DOHH2 (cell line): ENCODE results near the gene PRR14L.

Source experiments
- CTCF ChIP-seq: fragments of 200-600 bp; sonication (generic); IDR thresholded peaks from one replicate; pipeline ENCODE4 v1.5.1; 2014; ENCODE audit warnings: antibody characterized with exemption, mild to moderate bottlenecking, low read depth, low read length; ENCODE audit not compliant: poor library complexity, severe bottlenecking
- EZH2phosphoT487 ChIP-seq: fragments of 200-600 bp; sonication (generic); IDR thresholded peaks from 2 replicates; pipeline ENCODE4 v1.6.1; 2017; ENCODE audit warnings: borderline replicate concordance, mild to moderate bottlenecking, antibody characterized with exemption, low read length, moderate library complexity, mixed read lengths

DNA sequence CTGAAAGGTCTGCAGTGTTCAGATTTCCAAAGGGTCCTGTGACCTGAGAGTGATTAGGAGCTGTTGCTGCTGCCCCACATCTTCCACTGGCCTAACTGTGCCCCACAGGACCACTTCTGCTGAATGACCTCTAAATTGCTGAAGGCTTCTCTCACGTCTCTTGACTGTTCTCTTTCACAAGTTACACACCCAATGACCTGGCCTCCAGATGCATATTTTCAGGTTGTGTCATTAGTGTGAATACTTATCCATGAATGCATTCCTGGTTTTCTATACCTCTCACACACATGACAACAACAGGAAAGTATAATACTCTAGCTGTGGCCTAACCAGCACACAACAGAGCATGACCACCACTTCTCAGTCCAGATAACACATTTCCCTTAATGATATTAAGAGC, 15.4 kb downstream of the PRR14L start:
- TF ChIP-seq EZH2phosphoT487: no peak
- no peak for TF ChIP-seq CTCF
